Measurements from ENCODE around the gene URB1.

DNA sequence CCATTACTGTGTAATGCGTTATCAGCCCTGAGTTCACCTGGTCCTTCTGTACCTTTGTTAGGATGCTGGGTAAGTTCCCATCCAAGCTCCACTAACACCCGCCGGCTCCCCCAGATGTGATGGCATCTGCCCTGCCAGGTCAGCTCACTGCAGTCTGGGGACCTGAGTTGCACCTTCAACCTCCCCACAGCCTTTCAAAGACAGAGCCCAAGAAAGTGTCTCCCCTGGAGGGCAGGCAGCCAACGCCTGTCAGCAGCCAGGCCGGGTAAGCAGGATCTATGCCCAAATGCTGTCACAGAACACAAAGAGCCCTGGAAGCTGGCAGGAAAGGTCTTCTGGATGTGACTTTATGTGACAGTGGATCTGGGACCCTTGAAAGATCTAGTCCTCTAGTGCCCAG lies 80.5 kb downstream of the URB1 start:
- TF ChIP-seq EZH2 (IDR thresholded peaks at IDR 0.05; ENCODE audit: low read length): no peak
- TF ChIP-seq, protein P1, sequence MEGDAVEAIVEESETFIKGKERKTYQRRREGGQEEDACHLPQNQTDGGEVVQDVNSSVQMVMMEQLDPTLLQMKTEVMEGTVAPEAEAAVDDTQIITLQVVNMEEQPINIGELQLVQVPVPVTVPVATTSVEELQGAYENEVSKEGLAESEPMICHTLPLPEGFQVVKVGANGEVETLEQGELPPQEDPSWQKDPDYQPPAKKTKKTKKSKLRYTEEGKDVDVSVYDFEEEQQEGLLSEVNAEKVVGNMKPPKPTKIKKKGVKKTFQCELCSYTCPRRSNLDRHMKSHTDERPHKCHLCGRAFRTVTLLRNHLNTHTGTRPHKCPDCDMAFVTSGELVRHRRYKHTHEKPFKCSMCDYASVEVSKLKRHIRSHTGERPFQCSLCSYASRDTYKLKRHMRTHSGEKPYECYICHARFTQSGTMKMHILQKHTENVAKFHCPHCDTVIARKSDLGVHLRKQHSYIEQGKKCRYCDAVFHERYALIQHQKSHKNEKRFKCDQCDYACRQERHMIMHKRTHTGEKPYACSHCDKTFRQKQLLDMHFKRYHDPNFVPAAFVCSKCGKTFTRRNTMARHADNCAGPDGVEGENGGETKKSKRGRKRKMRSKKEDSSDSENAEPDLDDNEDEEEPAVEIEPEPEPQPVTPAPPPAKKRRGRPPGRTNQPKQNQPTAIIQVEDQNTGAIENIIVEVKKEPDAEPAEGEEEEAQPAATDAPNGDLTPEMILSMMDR (optimal IDR thresholded peaks at IDR 0.05 in 1 of 3, IDR thresholded peaks at IDR 0.05 in 1 of 3, conservative IDR thresholded peaks at IDR 0.05 in 1 of 3; ENCODE audit: extremely low read depth in 1 of 3, insufficient read depth in 2 of 3, low read length in 3 of 3): no peak

Measured in keratinocyte (primary cell).